Chondrocyte (in vitro differentiated cells): ENCODE data around the gene RYK. TPM values are rescaled to one million over a fixed set of nuclear protein-coding genes. Genes with fewer than 3 reads are reported as not detected.

ENCODE experiments used
- DNase-seq: peaks from one replicate; pipeline ENCODE4 v3.0.0; 2021; ENCODE audit warnings: mixed read lengths, low spot score
- H3K27ac Mint-ChIP-seq: one replicate; pipeline ENCODE4 v1.8.0; 2021; ENCODE audit warnings: mild to moderate bottlenecking, moderate library complexity, mixed read lengths; ENCODE audit not compliant: unreplicated experiment
- H3K27me3 Mint-ChIP-seq: 2 replicates; pipeline ENCODE4 v1.8.0; 2021; ENCODE audit warnings: low read depth, mixed read lengths
- H3K36me3 Mint-ChIP-seq: 2 replicates; pipeline ENCODE4 v1.8.0; 2021; ENCODE audit warnings: low read depth, mixed read lengths
- H3K4me1 Mint-ChIP-seq: 2 replicates; pipeline ENCODE4 v1.8.0; 2021; ENCODE audit warnings: low read depth, mild to moderate bottlenecking, mixed read lengths
- H3K4me3 Mint-ChIP-seq: one replicate; pipeline ENCODE4 v1.8.0; 2021; ENCODE audit warnings: mild to moderate bottlenecking, moderate library complexity, mixed read lengths; ENCODE audit not compliant: unreplicated experiment
- H3K9me3 Mint-ChIP-seq: 2 replicates; pipeline ENCODE4 v1.8.0; 2021; ENCODE audit warnings: low read depth, mixed read lengths
- total RNA-seq: library from RNA; stranded (reverse); gene quantifications from 3 replicates; pipeline ENCODE4 v1.2.1, GENCODE V29; 2021
- TF ChIP-seq, protein P1 (sequence below): fragments of 200-600 bp; sonication (generic); IDR thresholded peaks from 2 replicates; pipeline ENCODE4 v1.5.0; 2021; ENCODE audit warnings: antibody characterized with exemption, mild to moderate bottlenecking, moderate library complexity

Gene RYK
- total RNA-seq, 1 donor from 2014 or later, result 49.6 TPM

GRCh38 chr3:134146666-134147065 lies 104.0 kb downstream of the RYK start:
- Mint-ChIP-seq H3K4me1 (peaks cover 7% of the 10 kb centered on the region), H3K36me3 (peaks cover 19% of the 10 kb centered on the region), H3K27ac (no peak overlapping the region), H3K9me3 (peaks cover 9% of the 10 kb centered on the region), H3K4me3 (no peak overlapping the region), H3K27me3 (no peaks in the 10 kb centered on the region)
- TF ChIP-seq, protein P1, sequence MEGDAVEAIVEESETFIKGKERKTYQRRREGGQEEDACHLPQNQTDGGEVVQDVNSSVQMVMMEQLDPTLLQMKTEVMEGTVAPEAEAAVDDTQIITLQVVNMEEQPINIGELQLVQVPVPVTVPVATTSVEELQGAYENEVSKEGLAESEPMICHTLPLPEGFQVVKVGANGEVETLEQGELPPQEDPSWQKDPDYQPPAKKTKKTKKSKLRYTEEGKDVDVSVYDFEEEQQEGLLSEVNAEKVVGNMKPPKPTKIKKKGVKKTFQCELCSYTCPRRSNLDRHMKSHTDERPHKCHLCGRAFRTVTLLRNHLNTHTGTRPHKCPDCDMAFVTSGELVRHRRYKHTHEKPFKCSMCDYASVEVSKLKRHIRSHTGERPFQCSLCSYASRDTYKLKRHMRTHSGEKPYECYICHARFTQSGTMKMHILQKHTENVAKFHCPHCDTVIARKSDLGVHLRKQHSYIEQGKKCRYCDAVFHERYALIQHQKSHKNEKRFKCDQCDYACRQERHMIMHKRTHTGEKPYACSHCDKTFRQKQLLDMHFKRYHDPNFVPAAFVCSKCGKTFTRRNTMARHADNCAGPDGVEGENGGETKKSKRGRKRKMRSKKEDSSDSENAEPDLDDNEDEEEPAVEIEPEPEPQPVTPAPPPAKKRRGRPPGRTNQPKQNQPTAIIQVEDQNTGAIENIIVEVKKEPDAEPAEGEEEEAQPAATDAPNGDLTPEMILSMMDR, result no peak
- no peak for DNase-seq

GRCh38 chr3:134145183-134145582 lies 105.5 kb downstream of the RYK start:
- Mint-ChIP-seq H3K36me3 (peaks cover 28% of the 10 kb centered on the region), H3K27ac (no peak overlapping the region), H3K27me3 (no peaks in the 10 kb centered on the region), H3K9me3 (peaks cover 14% of the 10 kb centered on the region), H3K4me3 (no peak overlapping the region), H3K4me1 (peaks cover 7% of the 10 kb centered on the region)
- TF ChIP-seq, protein P1, result peak; percentile 18
- DNase-seq, result no peak

DNA sequence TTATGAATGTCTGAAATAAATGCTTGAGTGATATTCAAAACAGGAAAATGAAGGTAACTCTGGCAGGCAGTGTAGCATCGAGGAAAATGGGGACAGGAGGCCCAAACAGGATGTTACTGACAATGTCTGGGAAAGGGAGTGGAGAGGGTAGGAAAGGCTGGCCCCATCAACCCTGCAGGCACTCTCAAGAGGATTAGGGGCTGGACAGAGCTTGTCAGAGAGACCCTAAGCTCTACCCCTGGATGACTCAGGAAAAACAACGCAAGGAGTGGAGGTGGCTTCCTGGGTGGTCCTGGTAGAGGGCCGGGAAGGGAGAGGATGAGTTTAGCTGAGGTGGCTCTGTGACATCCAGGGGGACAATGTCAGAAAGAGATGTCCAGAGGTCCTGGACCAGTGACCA lies 106.0 kb downstream of the RYK start:
- H3K4me1 Mint-ChIP-seq, result peaks cover 7% of the 10 kb centered on the region
- no peak for DNase-seq
- peaks cover 32% of the 10 kb centered on the region for H3K36me3 Mint-ChIP-seq
- H3K4me3 Mint-ChIP-seq, result no peak overlapping the region
- TF ChIP-seq, protein P1, result no peak
- H3K9me3 Mint-ChIP-seq, result peaks cover 16% of the 10 kb centered on the region
- H3K27ac Mint-ChIP-seq, result no peak overlapping the region
- no peaks in the 10 kb centered on the region for H3K27me3 Mint-ChIP-seq

GRCh38 chr3:134143828-134144401 lies 106.7 kb downstream of the RYK start:
- peaks cover 7% of the 10 kb centered on the region for H3K4me1 Mint-ChIP-seq
- no peak for DNase-seq
- peaks cover 21% of the 10 kb centered on the region for H3K9me3 Mint-ChIP-seq
- no peak overlapping the region for H3K4me3 Mint-ChIP-seq
- H3K27ac Mint-ChIP-seq, result no peak overlapping the region
- no peaks in the 10 kb centered on the region for H3K27me3 Mint-ChIP-seq
- TF ChIP-seq, protein P1, result no peak
- H3K36me3 Mint-ChIP-seq, result peaks cover 35% of the 10 kb centered on the region

- TF ChIP-seq, protein P1, result no peak
- H3K36me3 Mint-ChIP-seq, result peaks cover 29% of the 10 kb centered on the region
- peaks cover 3% of the 10 kb centered on the region for H3K4me1 Mint-ChIP-seq
- no peak overlapping the region for H3K27ac Mint-ChIP-seq
- H3K27me3 Mint-ChIP-seq, result no peaks in the 10 kb centered on the region
- H3K4me3 Mint-ChIP-seq, result no peak overlapping the region
- H3K9me3 Mint-ChIP-seq, result peaks cover 23% of the 10 kb centered on the region
- DNase-seq, result no peak
Observed at GRCh38 chr3:134136604-134137003, 114.1 kb downstream of the RYK start.
